Neural progenitor cell (in vitro differentiated cells): ENCODE measurements around the gene ARNT2. TPM values are rescaled to one million over a fixed set of nuclear protein-coding genes. Genes with fewer than 3 reads are reported as not detected.
"Not testable (repeated sequence)": the region's sequence is repeated elsewhere in the genome, so short reads cannot be mapped to it uniquely, and the experiment has no call there.

Experiments used
- DNase-seq: peaks from one replicate; pipeline ENCODE4 v3.0.0-alpha.2; 2016; ENCODE audit warnings: low spot score
- H2AFZ ChIP-seq: fragments of 200-600 bp; sonication (generic); replicated peaks from 2 replicates; pipeline ENCODE4 v1.6.1; 2016; ENCODE audit warnings: antibody characterized with exemption
- H3F3A ChIP-seq: fragments of 200-600 bp; sonication (generic); 2 replicates; pipeline ENCODE4 v1.6.1; 2016; ENCODE audit warnings: antibody characterized with exemption, low read depth
- H3K27ac ChIP-seq: fragments of 200-600 bp; sonication (generic); 2 replicates; pipeline ENCODE4 v1.5.1; 2016; ENCODE audit warnings: mild to moderate bottlenecking
- H3K27me3 ChIP-seq: fragments of 200-600 bp; sonication (generic); 2 replicates; pipeline ENCODE4 v1.6.1; 2016; ENCODE audit warnings: mild to moderate bottlenecking, moderate library complexity
- H3K36me3 ChIP-seq: fragments of 200-600 bp; sonication (generic); 2 replicates; pipeline ENCODE4 v1.5.1; 2016
- H3K4me1 ChIP-seq: fragments of 200-600 bp; sonication (generic); 2 replicates; pipeline ENCODE4 v1.6.1; 2016; ENCODE audit warnings: mixed run types
- H3K4me2 ChIP-seq: fragments of 200-600 bp; sonication (generic); 2 replicates; pipeline ENCODE4 v1.6.1; 2016
- H3K4me3 ChIP-seq: fragments of 200-600 bp; sonication (generic); 2 replicates; pipeline ENCODE4 v1.5.1; 2016
- H3K79me2 ChIP-seq: fragments of 200-600 bp; sonication (generic); 2 replicates; pipeline ENCODE4 v1.6.1; 2016; ENCODE audit warnings: low read depth
- H3K9ac ChIP-seq: fragments of 200-600 bp; sonication (generic); 2 replicates; pipeline ENCODE4 v1.6.1; 2016
- H3K9me3 ChIP-seq: fragments of 200-600 bp; sonication (generic); 2 replicates; pipeline ENCODE4 v1.5.1; 2016; ENCODE audit warnings: low read depth
- H4K20me1 ChIP-seq: fragments of 200-600 bp; sonication (generic); 2 replicates; pipeline ENCODE4 v1.6.1; 2016; ENCODE audit warnings: low read depth
- H3K27ac Mint-ChIP-seq: 3 replicates; pipeline ENCODE4 v1.8.0; 2021; ENCODE audit warnings: mixed read lengths
- H3K27me3 Mint-ChIP-seq: 2 replicates; pipeline ENCODE4 v1.8.0; 2022; ENCODE audit warnings: low read depth, mild to moderate bottlenecking, inconsistent platforms, moderate library complexity, mixed read lengths; ENCODE audit not compliant: insufficient read depth
- H3K36me3 Mint-ChIP-seq: 3 replicates; pipeline ENCODE4 v1.8.0; 2021; ENCODE audit warnings: mixed read lengths
- H3K4me1 Mint-ChIP-seq: 3 replicates; pipeline ENCODE4 v1.8.0; 2021; ENCODE audit warnings: mixed read lengths
- H3K4me3 Mint-ChIP-seq: 3 replicates; pipeline ENCODE4 v1.8.0; 2021; ENCODE audit warnings: mild to moderate bottlenecking, moderate library complexity, mixed read lengths
- H3K9me3 Mint-ChIP-seq: 3 replicates; pipeline ENCODE4 v1.8.0; 2020; ENCODE audit warnings: mixed read lengths
- EZH2 ChIP-seq: fragments of 200-600 bp; sonication (generic); IDR thresholded peaks from 2 replicates; pipeline ENCODE4 v1.6.1; 2017; ENCODE audit warnings: antibody characterized with exemption, mild to moderate bottlenecking, moderate library complexity
- EZH2phosphoT487 ChIP-seq: fragments of 200-600 bp; sonication (generic); IDR thresholded peaks from 2 replicates; pipeline ENCODE4 v1.6.1; 2017; ENCODE audit warnings: antibody characterized with exemption
- total RNA-seq: library from RNA; depleted of rRNA; stranded (reverse); fragments of >200 nt; gene quantifications from 2 replicates; pipeline ENCODE4 v1.2.3, GENCODE V29; 2015; ENCODE audit warnings: low replicate concordance
- TF ChIP-seq, protein P1 (sequence below): fragments of 200-600 bp; sonication (generic); IDR thresholded peaks from 2 replicates; pipeline ENCODE4 v1.5.1; 2017; ENCODE audit warnings: antibody characterized with exemption, mild to moderate bottlenecking

The ARNT2 gene
- total RNA-seq, 1 donor from 2014 or later, result 15.7 TPM

DNA sequence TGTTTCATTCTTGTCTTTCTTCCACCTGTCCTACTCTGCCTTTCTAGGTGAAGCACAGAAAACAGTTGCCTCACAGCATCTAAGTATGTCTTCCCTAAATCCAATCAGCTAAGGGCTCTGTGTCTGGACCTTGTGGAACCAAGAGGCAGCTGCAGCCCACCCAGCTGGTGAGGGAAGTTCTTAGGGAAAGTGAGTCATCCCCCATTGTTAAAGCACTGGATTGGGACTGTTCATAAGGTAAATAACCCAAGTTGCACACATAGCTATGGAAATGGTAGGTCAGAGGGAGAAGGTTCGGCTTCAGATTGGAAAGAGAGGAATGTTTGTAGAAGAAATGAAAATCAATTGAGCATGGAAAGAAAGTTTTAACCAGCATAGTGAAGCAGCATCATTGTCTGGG is 18.0 kb upstream of the ARNT2 start:
- H3K9me3 Mint-ChIP-seq, result no peaks in the 10 kb centered on the region
- Histone ChIP-seq H3K4me3 (no peak overlapping the region), H3K79me2 (no peaks in the 10 kb centered on the region), H3K9me3 (no peaks in the 10 kb centered on the region), H3K4me1 (peaks cover 3% of the 10 kb centered on the region), H3K27ac (no peak overlapping the region), H2AFZ (no peak overlapping the region), H3K36me3 (no peaks in the 10 kb centered on the region), H4K20me1 (no peaks in the 10 kb centered on the region), H3K4me2 (no peak overlapping the region), H3K27me3 (no peaks in the 10 kb centered on the region), H3F3A (no peaks in the 10 kb centered on the region), H3K9ac (no peak overlapping the region)
- peaks cover 5% of the 10 kb centered on the region for H3K4me1 Mint-ChIP-seq
- peaks cover 2% of the 10 kb centered on the region for H3K27me3 Mint-ChIP-seq
- H3K4me3 Mint-ChIP-seq, result no peak overlapping the region
- no peaks in the 10 kb centered on the region for H3K36me3 Mint-ChIP-seq
- no peak for DNase-seq
- TF ChIP-seq, protein P1, sequence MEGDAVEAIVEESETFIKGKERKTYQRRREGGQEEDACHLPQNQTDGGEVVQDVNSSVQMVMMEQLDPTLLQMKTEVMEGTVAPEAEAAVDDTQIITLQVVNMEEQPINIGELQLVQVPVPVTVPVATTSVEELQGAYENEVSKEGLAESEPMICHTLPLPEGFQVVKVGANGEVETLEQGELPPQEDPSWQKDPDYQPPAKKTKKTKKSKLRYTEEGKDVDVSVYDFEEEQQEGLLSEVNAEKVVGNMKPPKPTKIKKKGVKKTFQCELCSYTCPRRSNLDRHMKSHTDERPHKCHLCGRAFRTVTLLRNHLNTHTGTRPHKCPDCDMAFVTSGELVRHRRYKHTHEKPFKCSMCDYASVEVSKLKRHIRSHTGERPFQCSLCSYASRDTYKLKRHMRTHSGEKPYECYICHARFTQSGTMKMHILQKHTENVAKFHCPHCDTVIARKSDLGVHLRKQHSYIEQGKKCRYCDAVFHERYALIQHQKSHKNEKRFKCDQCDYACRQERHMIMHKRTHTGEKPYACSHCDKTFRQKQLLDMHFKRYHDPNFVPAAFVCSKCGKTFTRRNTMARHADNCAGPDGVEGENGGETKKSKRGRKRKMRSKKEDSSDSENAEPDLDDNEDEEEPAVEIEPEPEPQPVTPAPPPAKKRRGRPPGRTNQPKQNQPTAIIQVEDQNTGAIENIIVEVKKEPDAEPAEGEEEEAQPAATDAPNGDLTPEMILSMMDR, result no peak
- TF ChIP-seq EZH2phosphoT487, result no peak
- no peak for TF ChIP-seq EZH2
- no peak overlapping the region for H3K27ac Mint-ChIP-seq

DNA sequence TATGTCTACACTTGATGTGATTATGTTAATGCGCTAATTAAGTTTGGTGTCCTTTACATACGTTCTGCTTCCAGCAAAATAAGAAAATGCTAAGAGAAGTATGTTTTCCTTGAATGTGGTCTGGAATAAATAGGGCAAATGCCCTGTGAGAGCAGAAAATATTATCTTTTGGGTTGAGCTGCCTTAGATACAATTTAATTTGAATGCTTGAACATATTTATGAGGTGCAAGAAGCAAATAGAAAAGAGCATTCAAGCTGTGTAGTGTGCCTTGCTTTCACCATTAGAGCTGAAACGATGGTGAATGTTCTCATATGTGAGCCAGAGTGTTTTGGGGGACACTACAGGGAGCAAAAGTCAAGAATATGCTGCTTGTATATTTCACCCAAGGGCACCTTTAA is 15.9 kb upstream of the ARNT2 start:
- Mint-ChIP-seq H3K27me3 (no peaks in the 10 kb centered on the region), H3K9me3 (no peaks in the 10 kb centered on the region), H3K27ac (no peak overlapping the region), H3K4me3 (no peak overlapping the region), H3K4me1 (peaks cover 5% of the 10 kb centered on the region), H3K36me3 (no peaks in the 10 kb centered on the region)
- no peak overlapping the region for H3K9ac ChIP-seq
- H3K36me3 ChIP-seq, result no peaks in the 10 kb centered on the region
- no peaks in the 10 kb centered on the region for H3K9me3 ChIP-seq
- H3K4me1 ChIP-seq, result peaks cover 3% of the 10 kb centered on the region
- H2AFZ ChIP-seq, result no peak overlapping the region
- H3F3A ChIP-seq, result no peaks in the 10 kb centered on the region
- no peak for TF ChIP-seq EZH2
- TF ChIP-seq, protein P1, result no peak
- no peak for TF ChIP-seq EZH2phosphoT487
- H3K27me3 ChIP-seq, result no peaks in the 10 kb centered on the region
- DNase-seq, result no peak
- no peaks in the 10 kb centered on the region for H3K79me2 ChIP-seq
- no peaks in the 10 kb centered on the region for H4K20me1 ChIP-seq
- H3K4me3 ChIP-seq, result no peak overlapping the region
- H3K27ac ChIP-seq, result no peak overlapping the region
- no peak overlapping the region for H3K4me2 ChIP-seq

- no peaks in the 10 kb centered on the region for H4K20me1 ChIP-seq
- no peak overlapping the region for H3K27ac ChIP-seq
- H3K9me3 Mint-ChIP-seq, result no peaks in the 10 kb centered on the region
- no peaks in the 10 kb centered on the region for H3K27me3 ChIP-seq
- H3K4me2 ChIP-seq, result no peak overlapping the region
- H3K4me3 ChIP-seq, result no peak overlapping the region
- no peaks in the 10 kb centered on the region for H3K27me3 Mint-ChIP-seq
- no peak overlapping the region for H2AFZ ChIP-seq
- H3K4me3 Mint-ChIP-seq, result no peak overlapping the region
- H3F3A ChIP-seq, result no peaks in the 10 kb centered on the region
- no peaks in the 10 kb centered on the region for H3K36me3 Mint-ChIP-seq
- DNase-seq, result no peak
- TF ChIP-seq EZH2phosphoT487 (no peak), EZH2 (no peak)
- TF ChIP-seq, protein P1, result no peak
- no peaks in the 10 kb centered on the region for H3K36me3 ChIP-seq
- H3K4me1 Mint-ChIP-seq, result peaks cover 5% of the 10 kb centered on the region
- no peak overlapping the region for H3K27ac Mint-ChIP-seq
- H3K4me1 ChIP-seq, result peaks cover 3% of the 10 kb centered on the region
- H3K79me2 ChIP-seq, result no peaks in the 10 kb centered on the region
- no peaks in the 10 kb centered on the region for H3K9me3 ChIP-seq
- H3K9ac ChIP-seq, result no peak overlapping the region
Observed at GRCh38 chr15:80389370-80389769, 14.8 kb upstream of the ARNT2 start.

DNA sequence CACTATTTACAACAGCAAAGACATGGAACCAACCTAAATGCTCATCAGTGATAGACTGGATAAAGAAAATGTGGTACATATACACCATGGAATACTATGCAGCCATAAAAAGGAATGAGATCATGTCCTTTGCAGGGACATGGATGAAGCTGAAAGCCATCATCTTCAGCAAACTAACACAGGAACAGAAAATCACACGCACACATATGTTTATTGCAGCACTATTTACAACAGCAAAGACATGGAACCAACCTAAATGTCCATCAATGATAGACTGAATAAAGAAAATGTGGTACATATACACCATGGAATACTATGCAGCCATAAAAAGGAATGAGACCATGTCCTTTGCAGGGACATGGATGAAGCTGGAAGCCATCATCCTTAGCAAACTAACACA is 13.2 kb upstream of the ARNT2 start:
- H3K36me3 Mint-ChIP-seq, H3K4me1 Mint-ChIP-seq, H3K9me3 Mint-ChIP-seq, H3K4me2 ChIP-seq, H3K27ac ChIP-seq, H3K4me3 ChIP-seq, H3K36me3 ChIP-seq, H3K9me3 ChIP-seq, H2AFZ ChIP-seq, H3K27me3 Mint-ChIP-seq, H3K9ac ChIP-seq, H3K4me1 ChIP-seq, DNase-seq, H3K27me3 ChIP-seq, H4K20me1 ChIP-seq, H3K4me3 Mint-ChIP-seq, H3K79me2 ChIP-seq, H3K27ac Mint-ChIP-seq, H3F3A ChIP-seq: not testable (repeated sequence)
